GM23338 (cell line): ENCODE measurements around the gene NDUFS4. TPM values are rescaled to one million over a fixed set of nuclear protein-coding genes. Genes with fewer than 3 reads are reported as not detected.

Source experiments
- ATAC-seq: fragments of 200-7000 bp; cut with Tn5 transposase; 3 replicates; pipeline ENCODE4 v1.9.1; 2020
- DNase-seq: peaks from one replicate; pipeline ENCODE4 v3.0.0-alpha.2; 2015; ENCODE audit warnings: low spot score
- H2AFZ ChIP-seq: fragments of 200-600 bp; sonication (generic); 2 replicates; pipeline ENCODE4 v1.8.0; 2016; ENCODE audit warnings: antibody characterized with exemption, mild to moderate bottlenecking, moderate library complexity
- H3F3A ChIP-seq: fragments of 200-600 bp; sonication (generic); replicated peaks from 2 replicates; pipeline ENCODE4 v1.8.0; 2017; ENCODE audit warnings: antibody characterized with exemption, mixed run types, low read depth
- H3K27ac ChIP-seq: fragments of 200-600 bp; sonication (generic); 2 replicates; pipeline ENCODE4 v1.6.1; 2016; ENCODE audit warnings: low read depth
- H3K27me3 ChIP-seq: fragments of 200-600 bp; sonication (generic); 2 replicates; pipeline ENCODE4 v1.8.0; 2016; ENCODE audit warnings: mild to moderate bottlenecking, mixed run types, moderate library complexity; ENCODE audit not compliant: insufficient read depth
- H3K36me3 ChIP-seq: fragments of 200-600 bp; sonication (generic); 2 replicates; pipeline ENCODE4 v1.8.0; 2016; ENCODE audit warnings: mild to moderate bottlenecking; ENCODE audit not compliant: insufficient read depth
- H3K4me1 ChIP-seq: fragments of 200-600 bp; sonication (generic); 2 replicates; pipeline ENCODE4 v1.8.0; 2016; ENCODE audit warnings: mild to moderate bottlenecking, moderate library complexity; ENCODE audit not compliant: insufficient read depth
- H3K4me2 ChIP-seq: fragments of 200-600 bp; sonication (generic); 2 replicates; pipeline ENCODE4 v1.7.1; 2017; ENCODE audit warnings: mixed run types
- H3K4me3 ChIP-seq: fragments of 200-600 bp; sonication (generic); 2 replicates; pipeline ENCODE4 v1.6.1; 2016; ENCODE audit warnings: mixed run types
- H3K79me2 ChIP-seq: fragments of 200-600 bp; sonication (generic); replicated peaks from 2 replicates; pipeline ENCODE4 v1.8.0; 2017; ENCODE audit warnings: mild to moderate bottlenecking; ENCODE audit not compliant: insufficient read depth
- H3K9me2 ChIP-seq: fragments of 200-600 bp; sonication (generic); 2 replicates; pipeline ENCODE4 v1.8.0; 2017; ENCODE audit not compliant: insufficient read depth
- H4K20me1 ChIP-seq: fragments of 200-600 bp; sonication (generic); replicated peaks from 2 replicates; pipeline ENCODE4 v1.8.0; 2017; ENCODE audit warnings: mild to moderate bottlenecking; ENCODE audit not compliant: insufficient read depth
- H3K27ac Mint-ChIP-seq: 2 replicates; pipeline ENCODE4 v1.8.0; 2020; ENCODE audit warnings: inconsistent platforms, mild to moderate bottlenecking, moderate library complexity, mixed read lengths
- H3K27me3 Mint-ChIP-seq: 3 replicates; pipeline ENCODE4 v1.8.0; 2022; ENCODE audit warnings: low read depth, mild to moderate bottlenecking, moderate library complexity, mixed read lengths, inconsistent platforms; ENCODE audit not compliant: insufficient read depth, poor library complexity
- H3K36me3 Mint-ChIP-seq: 3 replicates; pipeline ENCODE4 v1.8.0; 2021; ENCODE audit warnings: low read depth, mild to moderate bottlenecking, inconsistent platforms, moderate library complexity, mixed read lengths
- H3K4me1 Mint-ChIP-seq: 3 replicates; pipeline ENCODE4 v1.8.0; 2020; ENCODE audit warnings: mild to moderate bottlenecking, inconsistent platforms, mixed read lengths
- H3K4me3 Mint-ChIP-seq: 3 replicates; pipeline ENCODE4 v1.8.0; 2021; ENCODE audit warnings: moderate library complexity, mild to moderate bottlenecking, inconsistent platforms, mixed read lengths
- H3K9me3 Mint-ChIP-seq: 3 replicates; pipeline ENCODE4 v1.8.0; 2020; ENCODE audit warnings: moderate library complexity, mild to moderate bottlenecking, inconsistent platforms, mixed read lengths
- CREB1 ChIP-seq: fragments of 250-450 bp; sonication (Bioruptor Pico); IDR thresholded peaks from 2 replicates; pipeline ENCODE4 v1.5.0; 2020; ENCODE audit warnings: low read depth, mild to moderate bottlenecking, moderate library complexity
- EZH2 ChIP-seq: fragments of 200-600 bp; sonication (generic); IDR thresholded peaks from one replicate; pipeline ENCODE4 v1.8.0; 2017; ENCODE audit warnings: antibody characterized with exemption, mild to moderate bottlenecking, low read depth; ENCODE audit not compliant: unreplicated experiment
- EZH2phosphoT487 ChIP-seq: fragments of 200-600 bp; sonication (generic); IDR thresholded peaks from one replicate; pipeline ENCODE4 v1.8.1; 2018; ENCODE audit warnings: antibody characterized with exemption; ENCODE audit not compliant: unreplicated experiment
- NANOG ChIP-seq: IDR thresholded peaks from 2 replicates; pipeline ENCODE4 v1.6.1; 2016; ENCODE audit warnings: antibody characterized with exemption, borderline replicate concordance
- POLR2AphosphoS5 ChIP-seq: IDR thresholded peaks from 2 replicates; pipeline ENCODE4 v1.6.1; 2016; ENCODE audit warnings: antibody characterized with exemption, low read depth
- REST ChIP-seq: IDR thresholded peaks from one replicate; pipeline ENCODE4 v1.6.1; 2018; ENCODE audit warnings: antibody characterized with exemption; ENCODE audit not compliant: unreplicated experiment
- STAT1 ChIP-seq: IDR thresholded peaks from one replicate; pipeline ENCODE4 v1.6.1; 2016; ENCODE audit warnings: antibody characterized with exemption; ENCODE audit not compliant: unreplicated experiment
- ZNF114 ChIP-seq: fragments of 250-450 bp; sonication (Bioruptor Pico); IDR thresholded peaks from 2 replicates; pipeline ENCODE4 v1.5.0; 2020; ENCODE audit warnings: mild to moderate bottlenecking, moderate library complexity
- ZNF331 ChIP-seq: fragments of 250-450 bp; sonication (Bioruptor Pico); IDR thresholded peaks from 2 replicates; pipeline ENCODE4 v1.5.0; 2020; ENCODE audit warnings: low read depth, mild to moderate bottlenecking, moderate library complexity
- polyA plus RNA-seq: library from polyadenylated mRNA; unstranded; fragments of >200 nt; fragmentation: Nextera tagmentation; extraction: Ambion mirVana; gene quantifications from 2 replicates; pipeline ENCODE4 v1.2.1, GENCODE V29; 2016
- total RNA-seq: library from RNA; depleted of rRNA; stranded (reverse); fragments of >200 nt; shearing (Covaris generic); gene quantifications from 2 replicates; pipeline ENCODE4 v1.2.3, GENCODE V29; 2014
- TF ChIP-seq, protein P1 (sequence below), 2 experiments: fragments of 200-600 bp in 1 of 2; sonication (generic) in 1 of 2; conservative IDR thresholded peaks; 2 replicates each; pipeline versions ENCODE4 v1.5.1 to v1.6.1; 2016 to 2017; ENCODE audit warnings: antibody characterized with exemption in 2 of 2, low read depth in 2 of 2, mild to moderate bottlenecking in 2 of 2, moderate library complexity in 1 of 2
- TF ChIP-seq, protein P2 (sequence below): fragments of 250-450 bp; sonication (Bioruptor Pico); IDR thresholded peaks from 2 replicates; pipeline ENCODE4 v1.5.0; 2020; ENCODE audit warnings: mild to moderate bottlenecking, moderate library complexity

The NDUFS4 gene
- total and polyA plus RNA-seq, 2 experiments from 2014 or later, result 65.6 to 151 TPM

DNA sequence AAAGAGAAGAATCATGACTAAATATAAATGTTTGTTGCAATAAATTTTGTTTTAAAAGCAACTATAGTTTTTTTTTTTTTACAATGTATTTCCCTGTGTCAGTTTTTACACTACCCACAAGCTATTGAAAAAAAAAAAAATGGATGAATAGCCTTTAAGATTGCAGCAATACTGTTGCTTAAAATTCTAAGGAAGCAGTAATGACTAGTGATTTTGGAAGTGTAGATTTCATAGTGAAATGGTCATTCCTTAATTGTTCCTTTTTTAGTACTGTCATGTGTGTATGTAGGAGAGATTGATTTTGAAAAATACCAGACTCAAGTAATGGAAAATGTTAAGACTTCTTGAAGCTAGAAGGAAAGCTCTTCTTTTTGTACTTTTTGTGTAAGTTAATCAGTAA lies 53.1 kb downstream of the NDUFS4 start:
- no peak overlapping the region for H3K4me3 Mint-ChIP-seq
- no peaks in the 10 kb centered on the region for H3F3A ChIP-seq
- ATAC-seq (no peak), DNase-seq (no peak)
- H3K4me1 ChIP-seq, result peaks cover 45% of the 10 kb centered on the region
- H3K36me3 Mint-ChIP-seq, result peaks cover 7% of the 10 kb centered on the region; the same call in 2 of the 3 replicates
- no peak overlapping the region for H2AFZ ChIP-seq
- H3K27ac Mint-ChIP-seq, result 0 out of 2 replicates have a peak overlapping the region, but pooled peaks have one; percentile 8
- no peaks in the 10 kb centered on the region for H3K9me2 ChIP-seq
- H3K27me3 ChIP-seq, result no peaks in the 10 kb centered on the region
- H3K4me2 ChIP-seq, result peak overlapping the region; percentile 48; the same call in 1 of the 2 replicates
- peaks cover 4% of the 10 kb centered on the region for H3K27me3 Mint-ChIP-seq
- no peaks in the 10 kb centered on the region for H3K9me3 Mint-ChIP-seq
- H3K4me1 Mint-ChIP-seq, result peaks cover 48% of the 10 kb centered on the region
- no peak overlapping the region for H3K27ac ChIP-seq
- no peaks in the 10 kb centered on the region for H3K36me3 ChIP-seq
- TF ChIP-seq ZNF331 (no peak), STAT1 (no peak), ZNF114 (CRISPR knock-in tag) (no peak), NANOG (no peak), REST (no peak), EZH2phosphoT487 (no peak), EZH2 (no peak), POLR2AphosphoS5 (no peak), CREB1 (no peak)
- TF ChIP-seq, protein P1, sequence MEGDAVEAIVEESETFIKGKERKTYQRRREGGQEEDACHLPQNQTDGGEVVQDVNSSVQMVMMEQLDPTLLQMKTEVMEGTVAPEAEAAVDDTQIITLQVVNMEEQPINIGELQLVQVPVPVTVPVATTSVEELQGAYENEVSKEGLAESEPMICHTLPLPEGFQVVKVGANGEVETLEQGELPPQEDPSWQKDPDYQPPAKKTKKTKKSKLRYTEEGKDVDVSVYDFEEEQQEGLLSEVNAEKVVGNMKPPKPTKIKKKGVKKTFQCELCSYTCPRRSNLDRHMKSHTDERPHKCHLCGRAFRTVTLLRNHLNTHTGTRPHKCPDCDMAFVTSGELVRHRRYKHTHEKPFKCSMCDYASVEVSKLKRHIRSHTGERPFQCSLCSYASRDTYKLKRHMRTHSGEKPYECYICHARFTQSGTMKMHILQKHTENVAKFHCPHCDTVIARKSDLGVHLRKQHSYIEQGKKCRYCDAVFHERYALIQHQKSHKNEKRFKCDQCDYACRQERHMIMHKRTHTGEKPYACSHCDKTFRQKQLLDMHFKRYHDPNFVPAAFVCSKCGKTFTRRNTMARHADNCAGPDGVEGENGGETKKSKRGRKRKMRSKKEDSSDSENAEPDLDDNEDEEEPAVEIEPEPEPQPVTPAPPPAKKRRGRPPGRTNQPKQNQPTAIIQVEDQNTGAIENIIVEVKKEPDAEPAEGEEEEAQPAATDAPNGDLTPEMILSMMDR (conservative IDR thresholded peaks at IDR 0.05; ENCODE audit: low read depth in 2 of 2), result no peak
- TF ChIP-seq, protein P2, sequence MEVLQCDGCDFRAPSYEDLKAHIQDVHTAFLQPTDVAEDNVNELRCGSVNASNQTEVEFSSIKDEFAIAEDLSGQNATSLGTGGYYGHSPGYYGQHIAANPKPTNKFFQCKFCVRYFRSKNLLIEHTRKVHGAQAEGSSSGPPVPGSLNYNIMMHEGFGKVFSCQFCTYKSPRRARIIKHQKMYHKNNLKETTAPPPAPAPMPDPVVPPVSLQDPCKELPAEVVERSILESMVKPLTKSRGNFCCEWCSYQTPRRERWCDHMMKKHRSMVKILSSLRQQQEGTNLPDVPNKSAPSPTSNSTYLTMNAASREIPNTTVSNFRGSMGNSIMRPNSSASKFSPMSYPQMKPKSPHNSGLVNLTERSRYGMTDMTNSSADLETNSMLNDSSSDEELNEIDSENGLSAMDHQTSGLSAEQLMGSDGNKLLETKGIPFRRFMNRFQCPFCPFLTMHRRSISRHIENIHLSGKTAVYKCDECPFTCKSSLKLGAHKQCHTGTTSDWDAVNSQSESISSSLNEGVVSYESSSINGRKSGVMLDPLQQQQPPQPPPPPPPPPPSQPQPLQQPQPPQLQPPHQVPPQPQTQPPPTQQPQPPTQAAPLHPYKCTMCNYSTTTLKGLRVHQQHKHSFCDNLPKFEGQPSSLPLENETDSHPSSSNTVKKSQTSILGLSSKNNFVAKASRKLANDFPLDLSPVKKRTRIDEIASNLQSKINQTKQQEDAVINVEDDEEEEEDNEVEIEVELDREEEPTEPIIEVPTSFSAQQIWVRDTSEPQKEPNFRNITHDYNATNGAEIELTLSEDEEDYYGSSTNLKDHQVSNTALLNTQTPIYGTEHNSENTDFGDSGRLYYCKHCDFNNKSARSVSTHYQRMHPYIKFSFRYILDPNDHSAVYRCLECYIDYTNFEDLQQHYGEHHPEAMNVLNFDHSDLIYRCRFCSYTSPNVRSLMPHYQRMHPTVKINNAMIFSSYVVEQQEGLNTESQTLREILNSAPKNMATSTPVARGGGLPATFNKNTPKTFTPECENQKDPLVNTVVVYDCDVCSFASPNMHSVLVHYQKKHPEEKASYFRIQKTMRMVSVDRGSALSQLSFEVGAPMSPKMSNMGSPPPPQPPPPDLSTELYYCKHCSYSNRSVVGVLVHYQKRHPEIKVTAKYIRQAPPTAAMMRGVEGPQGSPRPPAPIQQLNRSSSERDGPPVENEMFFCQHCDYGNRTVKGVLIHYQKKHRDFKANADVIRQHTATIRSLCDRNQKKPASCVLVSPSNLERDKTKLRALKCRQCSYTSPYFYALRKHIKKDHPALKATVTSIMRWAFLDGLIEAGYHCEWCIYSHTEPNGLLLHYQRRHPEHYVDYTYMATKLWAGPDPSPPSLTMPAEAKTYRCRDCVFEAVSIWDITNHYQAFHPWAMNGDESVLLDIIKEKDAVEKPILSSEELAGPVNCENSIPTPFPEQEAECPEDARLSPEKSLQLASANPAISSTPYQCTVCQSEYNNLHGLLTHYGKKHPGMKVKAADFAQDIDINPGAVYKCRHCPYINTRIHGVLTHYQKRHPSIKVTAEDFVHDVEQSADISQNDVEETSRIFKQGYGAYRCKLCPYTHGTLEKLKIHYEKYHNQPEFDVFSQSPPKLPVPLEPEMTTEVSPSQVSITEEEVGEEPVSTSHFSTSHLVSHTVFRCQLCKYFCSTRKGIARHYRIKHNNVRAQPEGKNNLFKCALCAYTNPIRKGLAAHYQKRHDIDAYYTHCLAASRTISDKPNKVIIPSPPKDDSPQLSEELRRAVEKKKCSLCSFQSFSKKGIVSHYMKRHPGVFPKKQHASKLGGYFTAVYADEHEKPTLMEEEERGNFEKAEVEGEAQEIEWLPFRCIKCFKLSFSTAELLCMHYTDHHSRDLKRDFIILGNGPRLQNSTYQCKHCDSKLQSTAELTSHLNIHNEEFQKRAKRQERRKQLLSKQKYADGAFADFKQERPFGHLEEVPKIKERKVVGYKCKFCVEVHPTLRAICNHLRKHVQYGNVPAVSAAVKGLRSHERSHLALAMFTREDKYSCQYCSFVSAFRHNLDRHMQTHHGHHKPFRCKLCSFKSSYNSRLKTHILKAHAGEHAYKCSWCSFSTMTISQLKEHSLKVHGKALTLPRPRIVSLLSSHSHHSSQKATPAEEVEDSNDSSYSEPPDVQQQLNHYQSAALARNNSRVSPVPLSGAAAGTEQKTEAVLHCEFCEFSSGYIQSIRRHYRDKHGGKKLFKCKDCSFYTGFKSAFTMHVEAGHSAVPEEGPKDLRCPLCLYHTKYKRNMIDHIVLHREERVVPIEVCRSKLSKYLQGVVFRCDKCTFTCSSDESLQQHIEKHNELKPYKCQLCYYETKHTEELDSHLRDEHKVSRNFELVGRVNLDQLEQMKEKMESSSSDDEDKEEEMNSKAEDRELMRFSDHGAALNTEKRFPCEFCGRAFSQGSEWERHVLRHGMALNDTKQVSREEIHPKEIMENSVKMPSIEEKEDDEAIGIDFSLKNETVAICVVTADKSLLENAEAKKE, result no peak
- H3K79me2 ChIP-seq, result no peaks in the 10 kb centered on the region; the same call in 1 of the 2 replicates
- no peaks in the 10 kb centered on the region for H4K20me1 ChIP-seq
- no peak overlapping the region for H3K4me3 ChIP-seq
